ENCODE measurements around the gene UBXN6.

The UBXN6 gene

DNA sequence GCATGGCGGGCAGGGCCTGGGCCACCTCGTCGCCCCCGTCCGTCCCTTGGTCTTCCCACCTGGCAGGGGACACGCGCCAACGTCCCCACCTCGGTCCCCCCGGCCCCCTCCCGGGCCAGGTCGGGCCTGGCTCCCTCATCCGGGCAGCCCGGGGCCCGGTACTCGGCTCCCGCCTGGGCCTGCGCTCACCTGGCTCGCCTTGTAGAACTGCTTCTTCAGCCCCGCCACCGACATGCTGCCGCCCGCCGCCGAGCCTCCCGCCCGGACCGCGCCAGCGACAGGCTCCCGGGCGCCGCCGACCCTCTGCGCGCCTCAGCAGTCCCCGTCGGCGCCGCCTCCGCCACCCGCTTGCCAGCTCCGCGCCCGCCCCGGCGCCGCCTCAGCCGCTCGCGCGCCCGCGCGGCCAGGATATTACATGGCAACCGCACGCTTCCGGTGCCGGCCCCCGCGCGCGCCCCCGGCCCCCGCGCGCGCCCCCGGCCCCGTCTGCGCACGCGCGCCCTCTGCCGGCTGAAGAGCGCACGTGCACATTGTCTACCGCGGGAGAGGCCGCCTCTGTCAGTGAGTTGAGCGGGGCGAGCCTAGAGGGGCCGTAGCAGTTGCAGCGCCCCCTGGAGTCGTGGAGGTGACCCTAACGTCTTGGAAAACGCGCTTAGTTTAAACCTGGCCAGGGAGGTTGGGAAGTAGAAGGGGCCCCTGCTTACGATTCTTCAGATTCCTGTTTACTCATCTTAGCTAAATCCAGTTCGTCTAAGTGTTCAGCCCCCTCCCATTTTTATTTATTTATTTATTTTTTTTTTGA, 57.3 kb downstream of the UBXN6 start, which contains the start of gene SH3GL1:
Gene SH3GL1, minus strand, starts transcription at position 413 of the 802 bp plus-strand sequence. Its CDS starts 179 bp downstream, at position 234.
- Histone ChIP-seq H3K36me3 (ENCODE audit: low read length) (peaks cover 7% of the 10 kb centered on the region; the same call in 1 of the 2 replicates), H3K27me3 (ENCODE audit: low read length) (no peaks in the 10 kb centered on the region), H3K79me2 (ENCODE audit: insufficient read depth, low read length) (peaks cover 76% of the 10 kb centered on the region), H3K9me2 (replicated peaks; ENCODE audit: insufficient read depth, low read length) (no peaks in the 10 kb centered on the region), H3F3A (ENCODE audit: insufficient read depth) (peaks cover 8% of the 10 kb centered on the region; the same call in 1 of the 2 replicates), H3K9me3 (ENCODE audit: insufficient read depth, low read length) (no peaks in the 10 kb centered on the region), H2AFZ (ENCODE audit: low read depth, low read length, severe bottlenecking) (peak within 1 kb of the TSS; percentile 6), H3K27ac (ENCODE audit: low read depth, low read length) (peak within 1 kb of the TSS; percentile 62), H4K20me1 (ENCODE audit: low read depth, low read length) (peaks cover 5% of the 10 kb centered on the region; the same call in 1 of the 2 replicates), H3K4me3 (ENCODE audit: insufficient read depth, low read length, poor library complexity, severe bottlenecking) (peak within 1 kb of the TSS; percentile 84), H3K9ac (ENCODE audit: low read length) (peak within 1 kb of the TSS; percentile 99), H3K4me2 (ENCODE audit: low read depth, low read length, poor library complexity, severe bottlenecking) (peak within 1 kb of the TSS; percentile 84)
- TF ChIP-seq EZH2phosphoT487 (conservative IDR thresholded peaks at IDR 0.05; ENCODE audit: low read length), result no peak
- TF ChIP-seq, protein P1, sequence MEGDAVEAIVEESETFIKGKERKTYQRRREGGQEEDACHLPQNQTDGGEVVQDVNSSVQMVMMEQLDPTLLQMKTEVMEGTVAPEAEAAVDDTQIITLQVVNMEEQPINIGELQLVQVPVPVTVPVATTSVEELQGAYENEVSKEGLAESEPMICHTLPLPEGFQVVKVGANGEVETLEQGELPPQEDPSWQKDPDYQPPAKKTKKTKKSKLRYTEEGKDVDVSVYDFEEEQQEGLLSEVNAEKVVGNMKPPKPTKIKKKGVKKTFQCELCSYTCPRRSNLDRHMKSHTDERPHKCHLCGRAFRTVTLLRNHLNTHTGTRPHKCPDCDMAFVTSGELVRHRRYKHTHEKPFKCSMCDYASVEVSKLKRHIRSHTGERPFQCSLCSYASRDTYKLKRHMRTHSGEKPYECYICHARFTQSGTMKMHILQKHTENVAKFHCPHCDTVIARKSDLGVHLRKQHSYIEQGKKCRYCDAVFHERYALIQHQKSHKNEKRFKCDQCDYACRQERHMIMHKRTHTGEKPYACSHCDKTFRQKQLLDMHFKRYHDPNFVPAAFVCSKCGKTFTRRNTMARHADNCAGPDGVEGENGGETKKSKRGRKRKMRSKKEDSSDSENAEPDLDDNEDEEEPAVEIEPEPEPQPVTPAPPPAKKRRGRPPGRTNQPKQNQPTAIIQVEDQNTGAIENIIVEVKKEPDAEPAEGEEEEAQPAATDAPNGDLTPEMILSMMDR (IDR thresholded peaks at IDR 0.05; ENCODE audit: insufficient read depth, low read length, poor library complexity, severe bottlenecking), result peak; percentile 77

DNA sequence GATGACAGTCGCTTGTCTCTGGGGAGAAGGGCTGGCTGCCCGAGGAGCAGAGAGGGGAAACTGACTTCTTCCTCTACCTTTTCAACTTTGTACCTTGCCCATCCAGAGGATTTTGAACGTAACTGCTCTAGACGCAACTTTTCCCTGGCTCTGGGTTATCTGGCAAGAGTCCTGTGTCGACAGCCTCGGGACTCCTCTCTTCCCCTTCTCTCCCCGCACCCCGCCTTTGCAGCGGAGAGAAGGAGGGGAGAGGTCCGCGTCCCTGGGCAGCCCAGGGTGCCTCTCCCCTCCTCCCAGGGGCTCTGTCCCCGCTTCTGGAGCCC, 57.8 kb downstream of the UBXN6 start:
- H4K20me1 ChIP-seq (ENCODE audit: low read depth, low read length), result peaks cover 5% of the 10 kb centered on the region; the same call in 1 of the 2 replicates
- H3K9me3 ChIP-seq (ENCODE audit: insufficient read depth, low read length), result no peaks in the 10 kb centered on the region
- peak overlapping the region; percentile 59 for H3K4me2 ChIP-seq (ENCODE audit: low read depth, low read length, poor library complexity, severe bottlenecking)
- H3K9me2 ChIP-seq (replicated peaks; ENCODE audit: insufficient read depth, low read length), result no peaks in the 10 kb centered on the region
- peak overlapping the region; percentile 84 for H3K4me3 ChIP-seq (ENCODE audit: insufficient read depth, low read length, poor library complexity, severe bottlenecking)
- peak overlapping the region; percentile 92 for H3K9ac ChIP-seq (ENCODE audit: low read length)
- H3F3A ChIP-seq (ENCODE audit: insufficient read depth), result peaks cover 8% of the 10 kb centered on the region; the same call in 1 of the 2 replicates
- H2AFZ ChIP-seq (ENCODE audit: low read depth, low read length, severe bottlenecking), result peak overlapping the region; percentile 6
- peaks cover 6% of the 10 kb centered on the region; the same call in 1 of the 2 replicates for H3K36me3 ChIP-seq (ENCODE audit: low read length)
- H3K27ac ChIP-seq (ENCODE audit: low read depth, low read length), result peak overlapping the region; percentile 53
- peaks cover 76% of the 10 kb centered on the region for H3K79me2 ChIP-seq (ENCODE audit: insufficient read depth, low read length)
- TF ChIP-seq, protein P1 (IDR thresholded peaks at IDR 0.05; ENCODE audit: insufficient read depth, low read length, poor library complexity, severe bottlenecking), result no peak
- TF ChIP-seq EZH2phosphoT487 (conservative IDR thresholded peaks at IDR 0.05; ENCODE audit: low read length), result no peak
- no peaks in the 10 kb centered on the region for H3K27me3 ChIP-seq (ENCODE audit: low read length)

DNA sequence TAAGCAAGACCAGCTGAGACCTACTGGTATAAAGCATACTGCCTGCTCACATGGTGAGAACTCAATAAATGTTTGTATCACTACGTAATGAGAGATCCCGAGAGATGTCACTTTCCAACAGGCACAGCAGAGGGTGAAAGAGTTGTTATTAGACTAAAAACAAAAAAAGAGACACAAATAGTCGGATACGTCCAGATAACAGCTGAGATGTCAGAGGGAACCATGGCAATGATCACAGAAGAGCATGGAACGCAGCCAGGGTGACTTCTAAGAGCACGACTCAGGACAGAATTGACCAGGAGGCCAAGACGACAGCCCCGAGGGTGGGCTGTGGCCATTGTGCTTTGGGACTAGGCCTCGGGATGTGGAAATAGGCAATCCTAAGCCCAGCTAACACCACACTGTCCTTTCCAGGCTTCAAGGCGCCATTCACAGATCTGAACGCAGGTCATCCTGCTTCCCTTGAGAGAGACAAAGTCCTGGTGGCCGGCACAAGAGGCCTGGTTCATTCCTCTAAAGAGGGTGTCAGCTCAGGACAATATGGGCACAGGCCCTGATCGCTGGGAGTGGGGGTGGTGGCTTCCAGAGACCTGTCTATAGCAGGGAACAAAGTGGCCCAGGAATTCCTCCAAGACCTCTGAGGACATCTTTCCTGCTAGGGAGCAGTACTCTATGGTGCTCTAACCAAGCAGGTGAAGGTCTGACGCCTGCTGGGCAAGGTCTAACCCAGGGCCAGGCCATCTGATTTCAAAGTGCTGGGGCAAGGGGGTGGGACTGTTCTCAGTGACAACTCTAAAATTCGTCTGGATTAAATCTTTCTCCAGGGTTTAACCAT, 60.4 kb downstream of the UBXN6 start:
- no peak overlapping the region for H3K4me2 ChIP-seq (ENCODE audit: low read depth, low read length, poor library complexity, severe bottlenecking)

More for the DNA sequence above, 60.4 kb downstream of the UBXN6 start:
- Histone ChIP-seq H2AFZ (ENCODE audit: low read depth, low read length, severe bottlenecking) (no peak overlapping the region), H3K79me2 (ENCODE audit: insufficient read depth, low read length) (peaks cover 77% of the 10 kb centered on the region), H3K4me3 (ENCODE audit: insufficient read depth, low read length, poor library complexity, severe bottlenecking) (no peak overlapping the region), H4K20me1 (ENCODE audit: low read depth, low read length) (peaks cover 5% of the 10 kb centered on the region; the same call in 1 of the 2 replicates), H3K9me2 (replicated peaks; ENCODE audit: insufficient read depth, low read length) (no peaks in the 10 kb centered on the region), H3K9ac (ENCODE audit: low read length) (no peak overlapping the region), H3K27me3 (ENCODE audit: low read length) (no peaks in the 10 kb centered on the region), H3F3A (ENCODE audit: insufficient read depth) (peaks cover 8% of the 10 kb centered on the region; the same call in 1 of the 2 replicates), H3K27ac (ENCODE audit: low read depth, low read length) (no peak overlapping the region), H3K36me3 (ENCODE audit: low read length) (0 out of 2 replicates have a peak, but pooled peaks cover 3% of the 10 kb centered on the region), H3K9me3 (ENCODE audit: insufficient read depth, low read length) (no peaks in the 10 kb centered on the region)
- TF ChIP-seq EZH2phosphoT487 (conservative IDR thresholded peaks at IDR 0.05; ENCODE audit: low read length), result no peak
- TF ChIP-seq, protein P1 (IDR thresholded peaks at IDR 0.05; ENCODE audit: insufficient read depth, low read length, poor library complexity, severe bottlenecking), result no peak
